Mucosa of rectum (tissue), 2 donors: ENCODE data around the gene FAM107B.

Experiments
- H3K27ac ChIP-seq, 2 donors: one replicate each; pipeline ENCODE4 v1.7.0; 2013; ENCODE audit warnings: inconsistent platforms in 2 of 2, low read depth in 2 of 2, low read length in 2 of 2
- H3K27me3 ChIP-seq, 2 donors: one replicate each; pipeline ENCODE4 v1.7.0; 2013; ENCODE audit warnings: low read length in 2 of 2; ENCODE audit not compliant: control insufficient read depth in 2 of 2, insufficient read depth in 2 of 2
- H3K36me3 ChIP-seq, 2 donors: one replicate each; pipeline ENCODE4 v1.7.0; 2013; ENCODE audit warnings: low read length in 2 of 2; ENCODE audit not compliant: control insufficient read depth in 2 of 2, insufficient read depth in 2 of 2
- H3K4me1 ChIP-seq, 2 donors: one replicate each; pipeline ENCODE4 v1.7.0; 2013; ENCODE audit warnings: low read length in 2 of 2, mild to moderate bottlenecking in 1 of 2; ENCODE audit not compliant: control insufficient read depth in 2 of 2, insufficient read depth in 2 of 2
- H3K4me3 ChIP-seq, 2 donors: one replicate each; pipeline ENCODE4 v1.7.0; 2013; ENCODE audit warnings: low read length in 2 of 2
- H3K9ac ChIP-seq, 2 donors: one replicate each; pipeline ENCODE4 v1.7.0; 2013; ENCODE audit warnings: low read length in 2 of 2, low read depth in 1 of 2, mild to moderate bottlenecking in 1 of 2
- H3K9me3 ChIP-seq, 2 donors: one replicate each; pipeline ENCODE4 v1.7.0; 2013; ENCODE audit warnings: low read length in 2 of 2; ENCODE audit not compliant: control insufficient read depth in 2 of 2
- donor health status: healthy.
- donor health status: Normal muscosa, but diverticular disease.

FAM107B gene

GRCh38 chr10:14481014-14481413, 293.7 kb downstream of the FAM107B start:
- Histone ChIP-seq H3K4me3 (no peak overlapping the region), H3K9me3 (no peaks in the 10 kb centered on the region), H3K4me1 (no peaks in the 10 kb centered on the region), H3K27me3 (peaks cover 0 to 2% of the 10 kb centered on the region in 2 donors), H3K36me3 (no peaks in the 10 kb centered on the region), H3K27ac (no peak overlapping the region), H3K9ac (no peak overlapping the region)

- peaks cover 0 to 2% of the 10 kb centered on the region in 2 donors for H3K27me3 ChIP-seq
These were observed 296.1 kb downstream of the FAM107B start for GRCh38 chr10:14478604-14479003.

GRCh38 chr10:14478201-14478600, 296.5 kb downstream of the FAM107B start:
- no peak overlapping the region for H3K27ac ChIP-seq

More at GRCh38 chr10:14478604-14479003, 296.1 kb downstream of the FAM107B start:
- no peak overlapping the region for H3K4me3 ChIP-seq
- H3K27ac ChIP-seq: no peak overlapping the region
- H3K36me3 ChIP-seq: no peaks in the 10 kb centered on the region
- H3K9ac ChIP-seq: no peak overlapping the region
- no peaks in the 10 kb centered on the region for H3K9me3 ChIP-seq
- H3K4me1 ChIP-seq: no peaks in the 10 kb centered on the region

GRCh38 chr10:14477408-14477710, 297.3 kb downstream of the FAM107B start:
- H3K27me3 ChIP-seq: peaks cover 0 to 2% of the 10 kb centered on the region in 2 donors
- H3K36me3 ChIP-seq: no peaks in the 10 kb centered on the region
- H3K4me1 ChIP-seq: no peaks in the 10 kb centered on the region
- no peak overlapping the region for H3K27ac ChIP-seq
- H3K9me3 ChIP-seq: no peaks in the 10 kb centered on the region
- H3K9ac ChIP-seq: no peak overlapping the region
- H3K4me3 ChIP-seq: no peak overlapping the region

More at GRCh38 chr10:14478201-14478600, 296.5 kb downstream of the FAM107B start:
- Histone ChIP-seq H3K9me3 (no peaks in the 10 kb centered on the region), H3K36me3 (no peaks in the 10 kb centered on the region), H3K4me1 (no peaks in the 10 kb centered on the region), H3K27me3 (peaks cover 0 to 2% of the 10 kb centered on the region in 2 donors), H3K9ac (no peak overlapping the region), H3K4me3 (no peak overlapping the region)

- Histone ChIP-seq H3K36me3 (no peaks in the 10 kb centered on the region), H3K27ac (no peak overlapping the region), H3K4me3 (no peak overlapping the region), H3K27me3 (peaks cover 0 to 2% of the 10 kb centered on the region in 2 donors), H3K9me3 (no peaks in the 10 kb centered on the region), H3K9ac (no peak overlapping the region), H3K4me1 (no peaks in the 10 kb centered on the region)
These were observed 297.9 kb downstream of the FAM107B start for GRCh38 chr10:14476641-14477407.

- Histone ChIP-seq H3K27me3 (peaks cover 0 to 2% of the 10 kb centered on the region in 2 donors), H3K36me3 (no peaks in the 10 kb centered on the region), H3K9me3 (no peaks in the 10 kb centered on the region), H3K4me3 (no peak overlapping the region), H3K27ac (no peak overlapping the region), H3K4me1 (no peaks in the 10 kb centered on the region), H3K9ac (no peak overlapping the region)
These were observed 298.7 kb downstream of the FAM107B start for GRCh38 chr10:14476006-14476405.

GRCh38 chr10:14474656-14475055, 300.0 kb downstream of the FAM107B start:
- H3K9ac ChIP-seq: no peak overlapping the region
- no peaks in the 10 kb centered on the region for H3K4me1 ChIP-seq

GRCh38 chr10:14470920-14471319, 303.8 kb downstream of the FAM107B start:
- H3K27ac ChIP-seq: no peak overlapping the region
- no peaks in the 10 kb centered on the region for H3K4me1 ChIP-seq
- H3K27me3 ChIP-seq: no peaks in the 10 kb centered on the region
- H3K9me3 ChIP-seq: no peaks in the 10 kb centered on the region
- no peak overlapping the region for H3K4me3 ChIP-seq
- H3K36me3 ChIP-seq: no peaks in the 10 kb centered on the region
- no peak overlapping the region for H3K9ac ChIP-seq

More at GRCh38 chr10:14474656-14475055, 300.0 kb downstream of the FAM107B start:
- Histone ChIP-seq H3K4me3 (no peak overlapping the region), H3K36me3 (no peaks in the 10 kb centered on the region), H3K27me3 (peaks cover 0 to 2% of the 10 kb centered on the region in 2 donors), H3K27ac (no peak overlapping the region), H3K9me3 (no peaks in the 10 kb centered on the region)

GRCh38 chr10:14468726-14469125, 306.0 kb downstream of the FAM107B start:
- Histone ChIP-seq H3K9me3 (no peaks in the 10 kb centered on the region), H3K36me3 (no peaks in the 10 kb centered on the region), H3K4me3 (no peak overlapping the region), H3K4me1 (no peaks in the 10 kb centered on the region), H3K9ac (no peak overlapping the region), H3K27me3 (no peaks in the 10 kb centered on the region), H3K27ac (no peak overlapping the region)
